Fibroblast of gingiva (primary cell): ENCODE data around the gene DCAF17.

Experiments
- DNase-seq: peaks from one replicate; pipeline ENCODE4 v3.0.0-alpha.2; 2011; ENCODE audit warnings: low read depth

Gene DCAF17

DNA sequence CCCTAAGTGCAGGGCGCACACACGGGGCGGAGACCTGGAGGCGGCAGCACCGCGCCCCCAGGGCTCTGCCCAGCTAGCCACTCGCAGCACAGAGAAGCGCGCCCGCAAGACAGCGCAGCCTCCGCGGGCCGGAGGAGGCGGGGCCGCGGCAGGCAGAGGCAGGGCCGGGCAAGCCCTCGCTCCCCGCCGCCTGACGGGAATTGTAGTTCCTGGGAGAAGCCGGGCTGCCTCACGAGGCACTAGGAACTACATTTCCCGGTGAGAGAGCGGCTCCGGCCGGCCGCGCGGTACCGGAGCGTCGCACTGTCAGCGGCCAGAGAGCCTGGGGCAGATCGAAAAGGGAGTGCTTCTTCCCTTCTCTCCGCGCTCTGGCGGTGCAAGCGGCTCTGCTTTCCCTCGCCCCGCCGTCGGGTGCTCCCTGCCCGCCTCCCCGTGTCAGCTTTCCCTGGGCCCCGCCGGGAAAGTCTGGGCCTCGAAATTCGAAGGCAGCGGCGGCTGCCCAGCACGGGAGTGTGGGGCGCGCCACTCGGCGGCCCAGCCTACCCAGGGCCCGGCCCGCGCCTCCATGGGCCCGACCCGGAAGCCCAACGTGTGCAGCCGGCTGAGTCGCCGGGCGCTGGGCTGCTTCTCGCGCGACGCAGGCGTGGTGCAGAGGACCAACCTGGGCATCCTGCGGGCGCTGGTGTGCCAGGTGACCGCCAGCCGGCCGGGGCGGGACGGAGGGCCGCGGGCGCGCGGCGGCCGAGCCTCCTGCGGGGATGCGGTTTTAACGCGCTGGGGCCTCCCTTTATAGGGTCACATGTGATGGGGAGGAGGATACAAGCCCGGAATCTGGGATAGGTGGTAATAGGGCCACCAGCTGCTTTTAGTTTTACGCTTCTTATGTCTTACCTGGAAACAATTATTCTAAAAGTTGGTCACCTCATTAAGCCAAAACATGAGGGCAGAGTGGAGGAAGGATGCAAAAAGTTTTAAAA lies at the start of gene DCAF17:
Gene DCAF17 (plus strand): TSS at position 214 of the 977 bp plus-strand sequence. CDS start 352 bp downstream, at position 566.
- DNase-seq = peak; percentile 97

- no peak for DNase-seq
Measured at GRCh38 chr2:171386627-171387026, 47.4 kb upstream of the DCAF17 start.

DNA sequence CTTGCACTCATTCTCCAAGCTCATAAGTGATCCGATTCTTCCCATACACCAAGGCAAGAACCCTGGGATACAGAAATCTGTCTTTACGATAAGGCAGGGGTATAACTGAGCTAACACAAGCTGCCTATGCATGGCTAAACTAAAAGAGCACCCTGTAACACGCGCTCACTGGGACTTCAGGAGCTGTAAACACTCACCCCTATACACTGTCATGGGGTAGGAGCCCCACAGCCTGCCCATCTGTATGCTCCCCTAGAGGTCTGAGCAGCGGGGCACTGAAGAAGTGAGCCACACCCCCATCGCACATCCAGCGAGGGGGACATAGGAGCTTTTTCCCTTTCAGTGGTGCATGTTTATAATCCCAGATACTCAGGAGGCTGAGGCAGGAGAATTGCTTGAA lies 47.0 kb upstream of the DCAF17 start:
- no peak for DNase-seq

DNA sequence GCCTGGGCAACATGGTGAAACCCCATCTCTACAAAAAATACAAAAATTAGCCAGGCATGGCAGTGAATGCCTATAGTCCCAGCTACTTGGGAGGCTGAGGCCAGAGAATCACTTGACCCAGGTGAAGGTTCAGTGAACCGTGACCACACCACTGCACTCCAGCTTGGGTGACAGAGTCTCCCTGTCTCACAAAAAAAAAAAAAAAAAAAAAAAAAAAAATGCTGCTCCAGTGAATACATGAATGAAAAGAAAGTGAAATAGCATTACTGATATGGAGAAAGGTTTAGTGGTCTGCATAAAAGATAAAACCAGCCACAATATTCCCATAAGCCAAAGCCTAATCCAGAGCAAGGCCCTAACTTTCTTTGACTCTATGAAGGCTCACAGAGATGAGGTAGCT lies 44.7 kb upstream of the DCAF17 start:
- DNase-seq = no peak

DNA sequence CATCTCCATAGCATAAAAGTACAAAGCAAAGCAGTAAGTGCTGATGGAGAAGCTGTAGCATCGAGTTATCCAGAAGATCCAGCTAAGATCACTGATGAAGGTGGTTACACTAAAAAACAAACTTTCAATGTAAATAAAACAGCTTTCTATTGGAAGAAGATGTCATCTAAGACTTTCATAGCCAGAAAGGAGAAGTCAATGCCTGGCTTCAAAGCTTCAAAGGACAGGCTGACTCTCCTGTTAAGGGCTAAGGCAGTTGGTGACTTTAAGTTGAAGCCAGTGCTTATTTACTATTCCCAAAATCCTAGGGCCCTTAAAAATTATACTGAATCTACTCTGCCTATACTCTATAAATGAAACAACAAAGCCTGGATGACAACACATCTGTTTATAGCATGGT lies 44.2 kb upstream of the DCAF17 start:
- no peak for DNase-seq

DNA sequence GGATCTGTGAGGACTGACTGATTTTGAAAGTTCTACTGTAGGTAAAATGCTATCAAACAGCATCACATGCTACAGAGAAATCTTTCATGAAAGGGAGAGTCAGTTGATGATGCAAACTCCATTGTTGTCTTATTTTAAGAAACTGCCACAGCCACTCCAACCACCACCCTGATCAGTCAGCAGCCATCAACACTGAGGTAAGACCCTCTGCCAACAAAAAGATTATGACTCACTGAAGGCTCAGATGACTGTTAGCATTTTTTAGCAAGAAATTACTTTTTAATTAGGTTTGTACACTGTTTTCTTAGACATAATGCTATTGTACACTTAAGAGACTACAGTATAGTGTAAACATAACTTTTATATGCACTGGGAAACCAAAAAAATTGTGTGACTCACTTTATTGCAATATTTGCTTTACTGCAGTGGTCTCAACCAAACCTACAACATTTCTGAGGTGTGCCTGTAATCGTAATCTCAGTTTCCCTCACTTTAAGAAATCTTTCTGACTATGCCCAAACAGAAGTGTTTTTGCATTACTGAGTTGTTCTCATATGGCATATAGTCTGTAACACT lies 43.0 kb upstream of the DCAF17 start:
- DNase-seq = peak; percentile 60

DNA sequence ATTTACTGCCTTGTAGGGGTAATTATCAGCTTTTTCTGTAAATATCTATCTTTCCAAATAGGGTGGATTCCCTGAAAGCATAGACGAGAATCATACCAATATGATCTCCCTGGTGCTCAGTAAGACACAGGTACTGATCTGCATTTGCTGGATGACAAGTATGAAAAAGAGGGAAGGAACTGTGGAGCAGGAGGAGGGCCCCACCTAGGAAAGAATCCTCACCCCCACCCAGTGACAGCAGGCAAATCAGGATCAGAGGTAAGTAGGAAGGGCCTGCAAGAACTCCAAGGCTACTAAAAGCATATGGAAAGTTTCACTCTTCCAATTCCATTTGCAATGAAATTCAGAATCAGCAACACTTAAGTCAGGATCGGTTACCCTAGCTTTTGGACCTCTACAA lies 42.5 kb upstream of the DCAF17 start:
- DNase-seq = no peak

GRCh38 chr2:171393487-171393886 lies 40.5 kb upstream of the DCAF17 start:
- DNase-seq = no peak

- DNase-seq = no peak
Measured at GRCh38 chr2:171394164-171394740, 39.8 kb upstream of the DCAF17 start.

GRCh38 chr2:171399292-171399691 lies 34.7 kb upstream of the DCAF17 start:
- DNase-seq = no peak

DNA sequence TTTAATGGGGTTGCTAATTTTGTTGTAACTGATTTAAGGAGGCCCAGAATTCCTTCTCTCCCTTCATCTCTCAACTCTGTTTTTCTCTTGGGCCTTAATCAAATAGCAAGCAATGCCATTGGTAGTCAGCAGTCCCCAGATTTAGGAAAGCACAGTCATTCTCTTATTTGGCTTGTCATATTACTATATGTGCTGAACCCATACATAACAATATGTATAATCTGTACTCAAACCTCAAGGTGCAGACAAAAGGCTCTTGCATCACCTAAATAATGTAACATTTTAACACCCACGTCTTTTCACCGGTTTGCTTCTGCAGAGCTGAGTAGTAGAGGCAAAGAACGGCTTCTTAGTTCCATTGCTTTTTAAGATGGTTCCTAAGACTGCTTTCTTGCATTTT lies 33.6 kb upstream of the DCAF17 start:
- DNase-seq = no peak

- no peak for DNase-seq
Measured at GRCh38 chr2:171401947-171402346, 32.1 kb upstream of the DCAF17 start.

GRCh38 chr2:171402906-171403580 lies 31.0 kb upstream of the DCAF17 start:
- no peak for DNase-seq

GRCh38 chr2:171404261-171404660 lies 29.8 kb upstream of the DCAF17 start:
- DNase-seq = peak; percentile 46

DNA sequence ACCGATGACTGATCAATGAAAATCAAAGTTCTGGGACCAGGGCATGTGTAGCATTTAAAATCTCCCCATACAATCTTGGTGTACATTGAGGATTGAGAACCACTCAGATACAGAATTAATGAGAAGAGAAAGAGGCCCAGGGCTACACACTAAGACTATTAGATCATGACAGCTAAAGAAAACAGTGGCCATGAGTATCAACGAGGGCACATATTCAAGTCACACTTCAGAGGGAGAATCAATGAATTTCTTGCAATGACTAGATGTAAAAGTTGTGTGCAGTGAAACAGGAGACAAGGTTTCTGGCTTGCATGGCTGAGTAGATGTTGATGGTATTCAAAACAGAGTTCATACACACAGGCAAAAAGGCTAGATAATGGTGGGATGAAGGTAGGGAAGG lies 29.3 kb upstream of the DCAF17 start:
- DNase-seq = no peak

GRCh38 chr2:171405546-171405945 lies 28.5 kb upstream of the DCAF17 start:
- DNase-seq = no peak

- DNase-seq = no peak
Measured at GRCh38 chr2:171406044-171406443, 28.0 kb upstream of the DCAF17 start.

- DNase-seq = no peak
Measured at GRCh38 chr2:171407030-171407675, 26.9 kb upstream of the DCAF17 start.

GRCh38 chr2:171407676-171408044 lies 26.4 kb upstream of the DCAF17 start:
- DNase-seq = no peak

DNA sequence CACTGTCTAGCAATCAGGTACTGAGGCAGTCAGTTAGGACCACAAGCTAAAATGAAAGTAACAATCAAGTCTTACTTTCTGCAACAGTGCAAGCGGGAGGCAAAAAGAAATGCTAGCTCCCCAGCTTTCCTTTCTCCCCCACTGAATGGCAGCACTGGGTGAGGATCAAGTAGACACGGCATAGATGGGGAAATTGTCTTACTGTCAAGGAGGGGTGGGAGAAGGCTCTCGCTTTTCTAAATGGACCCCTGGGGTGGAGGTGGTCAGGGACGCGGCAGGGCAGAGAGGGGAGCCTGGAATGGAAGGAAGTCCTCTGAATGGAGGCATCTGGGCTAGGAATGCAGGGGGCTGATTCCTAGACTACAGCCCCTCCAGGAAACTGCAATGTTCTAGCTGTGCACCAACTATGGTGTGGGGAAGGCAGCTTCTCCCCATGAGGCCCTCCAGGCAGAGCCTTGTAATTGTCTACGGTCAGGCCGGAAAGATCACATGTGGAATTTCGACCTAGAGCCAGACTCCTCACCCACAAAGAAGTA lies 24.5 kb upstream of the DCAF17 start:
- DNase-seq = peak; percentile 20

DNA sequence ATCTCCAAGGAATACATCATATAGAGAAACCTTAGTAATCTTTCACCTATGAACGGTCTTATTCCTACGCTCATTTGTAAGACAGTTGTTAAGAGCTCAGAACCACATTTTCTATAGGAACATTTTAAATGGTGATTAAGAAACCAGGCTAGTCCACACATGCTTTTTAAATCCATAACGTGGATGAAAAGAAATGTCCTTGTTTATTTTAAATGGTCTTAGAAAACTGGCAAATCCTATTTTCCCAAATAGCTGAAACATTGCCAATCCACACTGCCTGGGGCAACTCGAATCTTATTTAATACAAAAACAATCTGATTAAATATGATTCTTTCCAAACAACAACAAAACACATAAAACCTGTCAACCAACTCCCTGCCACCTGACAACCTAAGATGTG lies 23.9 kb upstream of the DCAF17 start:
- DNase-seq = peak; percentile 77

DNA sequence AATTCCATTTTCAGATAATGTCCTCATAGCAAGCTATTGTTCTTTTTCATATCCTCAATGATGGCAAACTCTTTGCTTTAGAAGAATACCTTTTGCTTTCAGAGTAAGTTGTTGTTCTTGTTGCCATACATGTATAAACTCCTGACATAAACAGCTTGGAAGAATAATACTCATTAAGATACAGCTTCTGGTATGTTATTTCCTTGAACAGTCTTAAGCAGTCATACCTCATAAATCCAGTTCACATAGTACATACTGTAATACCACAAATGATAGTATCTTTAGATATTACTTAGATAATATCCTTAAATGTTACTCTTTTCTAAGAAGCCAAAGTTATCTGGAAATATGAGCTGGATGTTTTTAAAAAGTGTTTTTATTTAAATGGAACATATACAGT lies 23.4 kb upstream of the DCAF17 start:
- DNase-seq = no peak
